H1 (cell line): Measurements from ENCODE around the gene RAB1A. TPM values are rescaled to one million over a fixed set of nuclear protein-coding genes. Genes with fewer than 3 reads are reported as not detected.
"Not testable (repeated sequence)": the region's sequence is repeated elsewhere in the genome, so short reads cannot be mapped to it uniquely, and the experiment has no call there.

Experiments used
- CTCF ChIA-PET: fragments of 300-600 bp; sonication (Branson Sonifier 250); formaldehyde crosslinking; loops from one replicate; lab custom pipeline; 2021; ENCODE audit not compliant: partially characterized antibody; lab: Charles Lee
- POLR2A ChIA-PET: fragments of 300-600 bp; sonication (Branson Sonifier 250); formaldehyde crosslinking; loops from one replicate; lab custom pipeline; 2021; ENCODE audit warnings: inconsistent platforms; ENCODE audit not compliant: partially characterized antibody; lab: Charles Lee
- DNase-seq, 2 experiments: peaks; one replicate each; pipeline versions ENCODE4 v3.0.0 to v3.0.0-alpha.2; 2010 to 2022; ENCODE audit warnings: low spot score in 2 of 2, low read depth in 1 of 2, mixed read lengths in 1 of 2
- FAIRE-seq: peaks from 2 replicates; lab custom pipeline; 2011; peaks lifted over from hg19 to GRCh38; lab: Jason Lieb, UNC
- H2AFZ ChIP-seq: 2 replicates; pipeline ENCODE4 v1.8.1; 2012; ENCODE audit warnings: low read length, inconsistent platforms
- H2AK5ac ChIP-seq: 2 replicates; pipeline ENCODE4 v1.6.1; 2013; ENCODE audit warnings: low read depth, low read length
- H2BK120ac ChIP-seq: replicated peaks from 2 replicates; pipeline ENCODE3; 2013; ENCODE audit warnings: low read depth, low read length, inconsistent platforms
- H2BK12ac ChIP-seq: 2 replicates; pipeline ENCODE4 v1.6.1; 2013; ENCODE audit warnings: low read depth, low read length
- H2BK15ac ChIP-seq: 2 replicates; pipeline ENCODE4 v1.6.1; 2013; ENCODE audit warnings: low read length
- H2BK20ac ChIP-seq: 2 replicates; pipeline ENCODE4 v1.6.1; 2013; ENCODE audit warnings: low read length
- H2BK5ac ChIP-seq: 2 replicates; pipeline ENCODE4 v1.6.1; 2013; ENCODE audit warnings: low read depth, low read length
- H3K14ac ChIP-seq: 2 replicates; pipeline ENCODE4 v1.6.1; 2013; ENCODE audit warnings: inconsistent platforms; ENCODE audit not compliant: insufficient read length
- H3K18ac ChIP-seq: 2 replicates; pipeline ENCODE4 v1.6.1; 2013; ENCODE audit warnings: low read length; ENCODE audit errors: extremely low read depth
- H3K23ac ChIP-seq: 2 replicates; pipeline ENCODE4 v1.6.1; 2013; ENCODE audit warnings: inconsistent platforms; ENCODE audit not compliant: insufficient read length
- H3K23me2 ChIP-seq: 2 replicates; pipeline ENCODE4 v1.6.1; 2013; ENCODE audit warnings: low read depth, low read length
- H3K27ac ChIP-seq: 2 replicates; pipeline ENCODE4 v1.6.1; 2011; ENCODE audit warnings: low read depth, low read length, inconsistent platforms
- H3K27me3 ChIP-seq, 4 experiments: replicated peaks in 1 of 4; 1 replicate in 1 of 4; 2 replicates in 3 of 4; pipeline versions ENCODE4 v1.6.1 to v1.8.1; 2011 to 2013; ENCODE audit warnings: low read length in 3 of 4, mild to moderate bottlenecking in 3 of 4, inconsistent platforms in 2 of 4, mixed read lengths in 2 of 4, moderate library complexity in 1 of 4; ENCODE audit not compliant: control insufficient read depth in 3 of 4, insufficient read depth in 3 of 4; ENCODE audit errors: extremely low read depth in 1 of 4
- H3K36me3 ChIP-seq, 4 experiments: 2 replicates each; pipeline versions ENCODE4 v1.6.1 to v1.8.1; 2011 to 2013; ENCODE audit warnings: mild to moderate bottlenecking in 4 of 4, low read length in 3 of 4, moderate library complexity in 2 of 4, control low read depth in 1 of 4, inconsistent platforms in 1 of 4; ENCODE audit not compliant: insufficient read depth in 4 of 4, control insufficient read depth in 2 of 4
- H3K4ac ChIP-seq: replicated peaks from 2 replicates; pipeline ENCODE3; 2013; ENCODE audit warnings: low read length, low read depth, mixed read lengths, inconsistent platforms; ENCODE audit not compliant: insufficient read length
- H3K4me1 ChIP-seq, 4 experiments: replicated peaks in 1 of 4; 1 replicate in 1 of 4; 2 replicates in 3 of 4; pipeline versions ENCODE4 v1.6.1 to v1.8.1; 2011 to 2013; ENCODE audit warnings: low read length in 3 of 4, inconsistent platforms in 2 of 4, mixed read lengths in 1 of 4; ENCODE audit not compliant: insufficient read depth in 4 of 4, control insufficient read depth in 3 of 4
- H3K4me2 ChIP-seq, 2 experiments: 2 replicates each; pipeline versions ENCODE4 v1.6.1 to v1.8.1; 2011 to 2013; ENCODE audit warnings: low read depth in 2 of 2, low read length in 2 of 2, control low read depth in 1 of 2, inconsistent platforms in 1 of 2, mild to moderate bottlenecking in 1 of 2; ENCODE audit not compliant: insufficient read depth in 1 of 2
- H3K4me3 ChIP-seq, 4 experiments: fragments of 200-600, 300-600 bp in 1 of 4; sonication (generic), shearing (Covaris generic), sonication (Bioruptor Twin) in 1 of 4; 2 replicates each; pipeline versions ENCODE4 v1.5.1 to v1.8.1; 2011 to 2016; ENCODE audit warnings: low read length in 4 of 4, low read depth in 3 of 4, control low read depth in 2 of 4, inconsistent platforms in 2 of 4, mild to moderate bottlenecking in 2 of 4, mixed read lengths in 1 of 4, moderate library complexity in 1 of 4; ENCODE audit not compliant: insufficient read depth in 2 of 4; ENCODE audit errors: extremely low read depth in 1 of 4
- H3K56ac ChIP-seq: replicated peaks from 2 replicates; pipeline ENCODE3; 2013; ENCODE audit warnings: low read depth, mild to moderate bottlenecking, mixed read lengths, low read length, inconsistent platforms; ENCODE audit not compliant: insufficient read length
- H3K79me1 ChIP-seq: 2 replicates; pipeline ENCODE4 v1.6.1; 2013; ENCODE audit warnings: low read depth, low read length, control low read depth
- H3K79me2 ChIP-seq, 2 experiments: 2 replicates each; pipeline versions ENCODE4 v1.6.1 to v1.8.1; 2012 to 2013; ENCODE audit warnings: low read length in 2 of 2, mild to moderate bottlenecking in 2 of 2, inconsistent platforms in 1 of 2; ENCODE audit not compliant: insufficient read depth in 2 of 2, control insufficient read depth in 1 of 2
- H3K9ac ChIP-seq, 4 experiments: replicated peaks in 1 of 4; 1 replicate in 1 of 4; 2 replicates in 3 of 4; pipeline versions ENCODE4 v1.6.1 to v1.8.1; 2011 to 2013; ENCODE audit warnings: low read depth in 3 of 4, low read length in 3 of 4, control low read depth in 2 of 4, mild to moderate bottlenecking in 2 of 4, moderate library complexity in 2 of 4, inconsistent platforms in 1 of 4; ENCODE audit errors: extremely low read depth in 1 of 4
- H3K9me3 ChIP-seq, 2 experiments: 2 replicates each; pipeline versions ENCODE4 v1.6.1 to v1.8.1; 2012 to 2013; ENCODE audit warnings: mild to moderate bottlenecking in 2 of 2, moderate library complexity in 2 of 2, control low read depth in 1 of 2, inconsistent platforms in 1 of 2, low read depth in 1 of 2, low read length in 1 of 2, mixed read lengths in 1 of 2; ENCODE audit not compliant: insufficient read depth in 2 of 2
- H4K20me1 ChIP-seq, 2 experiments: replicated peaks in 1 of 2; 2 replicates each; pipeline versions ENCODE3 to v1.8.1; 2011 to 2013; ENCODE audit warnings: inconsistent platforms in 2 of 2, low read length in 2 of 2, mild to moderate bottlenecking in 1 of 2; ENCODE audit not compliant: insufficient read depth in 2 of 2, control insufficient read depth in 1 of 2
- H4K5ac ChIP-seq: 2 replicates; pipeline ENCODE4 v1.6.1; 2013; ENCODE audit warnings: low read length, low read depth, mixed read lengths, inconsistent platforms; ENCODE audit not compliant: insufficient read length
- H4K8ac ChIP-seq: 2 replicates; pipeline ENCODE4 v1.8.0; 2013; ENCODE audit warnings: mild to moderate bottlenecking, moderate library complexity, low read length, inconsistent platforms; ENCODE audit not compliant: insufficient read depth; ENCODE audit errors: extremely low read depth
- H4K91ac ChIP-seq: replicated peaks from 2 replicates; pipeline ENCODE3; 2013; ENCODE audit warnings: low read length, mixed read lengths, inconsistent platforms; ENCODE audit not compliant: insufficient read length
- WGBS, 2 experiments: shearing (Covaris generic) in 1 of 2; methylation state at CpG; one replicate each; pipeline versions ENCODE4 v1.1.6 to v1.1.7; 2013 to 2015; ENCODE audit warnings: low lambda C conversion rate in 2 of 2, mixed read lengths in 2 of 2, inconsistent platforms in 1 of 2, low coverage in 1 of 2, missing lambda C conversion rate in 1 of 2; ENCODE audit not compliant: insufficient replicate concordance in 2 of 2, insufficient coverage in 1 of 2, insufficient read length in 1 of 2; ENCODE audit errors: extremely low coverage in 1 of 2, missing lambda C conversion rate in 1 of 2; 5-methylcytosine and 5-hydroxymethylcytosine counted together
- polyA plus RNA-seq, 7 experiments: library from polyadenylated mRNA; depleted of rRNA in 3 of 7; stranded (reverse) in 5 of 7; unstranded in 2 of 7; fragments of >200 nt in 5 of 7; fragments of 200-250 nt in 2 of 7; gene quantifications; 1 replicate in 5 of 7; 2 replicates in 1 of 7; 4 replicates in 1 of 7; pipeline versions ENCODE4 v1.2.1 to v1.2.3, GENCODE V29; 2011 to 2013; ENCODE audit warnings: missing spikeins in 2 of 7, mixed read lengths in 2 of 7
- total RNA-seq: library from RNA; stranded (reverse); fragmentation: NEBNext Ultra II Directional; extraction: Animal tissue kit (Norgen Biotek cat#: 25700); gene quantifications from 2 replicates; pipeline ENCODE4 v1.2.1, GENCODE V29; 2021

Gene RAB1A
- total and polyA plus RNA-seq, 2 of the 8 experiments (the other 6 are each of a cell fraction or from before 2014, with no cell fraction given), result 77.9 to 120 TPM

GRCh38 chr2:65132930-65133329 lies 3.0 kb upstream of the RAB1A start:
- H2BK12ac ChIP-seq, H3K9ac ChIP-seq, H3K79me1 ChIP-seq, H2AK5ac ChIP-seq, H3K23ac ChIP-seq, H4K91ac ChIP-seq, H3K18ac ChIP-seq, DNase-seq, H3K4ac ChIP-seq, H3K36me3 ChIP-seq, H3K56ac ChIP-seq, FAIRE-seq, H4K8ac ChIP-seq, H2BK120ac ChIP-seq, H2BK5ac ChIP-seq, H2BK20ac ChIP-seq, H3K4me1 ChIP-seq, H2BK15ac ChIP-seq, H3K23me2 ChIP-seq, H3K27me3 ChIP-seq, H3K4me2 ChIP-seq, H3K9me3 ChIP-seq, H3K14ac ChIP-seq, H4K5ac ChIP-seq, H4K20me1 ChIP-seq, H3K4me3 ChIP-seq, H3K27ac ChIP-seq, H2AFZ ChIP-seq: not testable (repeated sequence)
- peaks cover 9 to 15% of the 10 kb centered on the region in 2 experiments for H3K79me2 ChIP-seq
- POLR2A ChIA-PET, result interaction anchor here (0.6 to 1.3 kb wide), 4 partner anchors 50 to 515 kb away, joined by 3 to 6 read pairs (median 4); partner anchors contain the start of gene CEP68
- CTCF ChIA-PET, result interaction anchor here (0.7 to 2.8 kb wide), 5 partner anchors 36 to 132 kb away, joined by 3 to 12 read pairs (median 4); no protein-coding TSS in a partner anchor
- WGBS, 2 experiments, result 94% methylated on average over 15 of the region's 15 CpGs; no CpG with 5 or more reads in 1 of the 2 experiments
